HG03520 (cell line): ENCODE measurements around the gene MEF2B.
"Not testable (repeated sequence)": the region's sequence is repeated elsewhere in the genome, so short reads cannot be mapped to it uniquely, and the experiment has no call there.

ENCODE experiments used
- ATAC-seq: cut with Tn5 transposase; IDR thresholded peaks from one replicate; pipeline ENCODE4 v1.9.1; 2021; ENCODE audit warnings: mild to moderate bottlenecking, moderate library complexity; ENCODE audit not compliant: unreplicated experiment

The MEF2B gene

GRCh38 chr19:19132912-19133311, 37.2 kb downstream of the MEF2B start:
- no peak for ATAC-seq

- no peak for ATAC-seq
Observed at GRCh38 chr19:19131989-19132388, 38.1 kb downstream of the MEF2B start.

GRCh38 chr19:19126102-19126501, 44.0 kb downstream of the MEF2B start:
- no peak for ATAC-seq

- no peak for ATAC-seq
Observed at GRCh38 chr19:19123386-19123785, 46.7 kb downstream of the MEF2B start.

- no peak for ATAC-seq
Observed at GRCh38 chr19:19122902-19123301, 47.2 kb downstream of the MEF2B start.

- no peak for ATAC-seq
Observed at GRCh38 chr19:19121371-19121770, 48.7 kb downstream of the MEF2B start.

- ATAC-seq: no peak
Observed at GRCh38 chr19:19120308-19121231, 49.5 kb downstream of the MEF2B start.

- ATAC-seq: no peak
Observed at GRCh38 chr19:19119325-19120237, 50.5 kb downstream of the MEF2B start.

- ATAC-seq: no peak
Observed at GRCh38 chr19:19115954-19116353, 54.1 kb downstream of the MEF2B start.

GRCh38 chr19:19113040-19113626, 56.9 kb downstream of the MEF2B start:
- ATAC-seq: no peak

- no peak for ATAC-seq
Observed at GRCh38 chr19:19111967-19112580, 58.0 kb downstream of the MEF2B start.

GRCh38 chr19:19111136-19111835, 58.8 kb downstream of the MEF2B start:
- no peak for ATAC-seq

GRCh38 chr19:19110410-19111135, 59.5 kb downstream of the MEF2B start:
- ATAC-seq: no peak

GRCh38 chr19:19109601-19110000, 60.5 kb downstream of the MEF2B start:
- no peak for ATAC-seq

GRCh38 chr19:19107654-19108053, 62.4 kb downstream of the MEF2B start:
- no peak for ATAC-seq

GRCh38 chr19:19106938-19107337, 63.1 kb downstream of the MEF2B start:
- ATAC-seq: not testable (repeated sequence)

- no peak for ATAC-seq
Observed at GRCh38 chr19:19106056-19106551, 64.0 kb downstream of the MEF2B start.

- no peak for ATAC-seq
Observed at GRCh38 chr19:19105365-19106055, 64.6 kb downstream of the MEF2B start.

GRCh38 chr19:19103167-19103566, 66.9 kb downstream of the MEF2B start:
- no peak for ATAC-seq
